Gastrocnemius medialis (tissue), 4 donors: ENCODE results near the gene EPHB2. TPM values are rescaled to one million over a fixed set of nuclear protein-coding genes. Genes with fewer than 3 reads are reported as not detected.
"Not testable (repeated sequence)": the region's sequence is repeated elsewhere in the genome, so short reads cannot be mapped to it uniquely, and the experiment has no call there.

ENCODE experiments used
- ATAC-seq, 2 donors: fragments of 150-250 bp; one replicate each; pipeline ENCODE4 v1.9.1; 2016
- DNase-seq, 2 donors: peaks; one replicate each; pipeline ENCODE4 v3.0.0-alpha.2; 2019
- H3K27ac ChIP-seq, 4 donors: fragments of 200-600 bp; sonication (generic); 1 replicate in 1 of 4; 2 replicates in 3 of 4; pipeline ENCODE4 v1.5.1; 2016 to 2018; ENCODE audit warnings: mild to moderate bottlenecking in 2 of 4, moderate library complexity in 1 of 4
- H3K27me3 ChIP-seq, 3 donors: fragments of 200-600 bp; sonication (generic) in 2 of 3; 1 replicate in 1 of 3; 2 replicates in 2 of 3; pipeline versions ENCODE4 v1.5.1 to v1.6.0; 2016 to 2019; ENCODE audit warnings: mild to moderate bottlenecking in 1 of 3, moderate library complexity in 1 of 3
- H3K36me3 ChIP-seq, 2 donors: fragments of 200-600 bp; sonication (generic) in 1 of 2; one replicate each; pipeline ENCODE4 v1.5.1; 2017 to 2018
- H3K4me1 ChIP-seq, 2 donors: fragments of 200-600 bp; sonication (generic) in 1 of 2; one replicate each; pipeline ENCODE4 v1.5.1; 2016 to 2017; ENCODE audit warnings: mild to moderate bottlenecking in 2 of 2
- H3K4me3 ChIP-seq, 4 donors: fragments of 200-600 bp; sonication (generic) in 3 of 4; 1 replicate in 1 of 4; 2 replicates in 3 of 4; pipeline ENCODE4 v1.5.1; 2016 to 2019; ENCODE audit warnings: mild to moderate bottlenecking in 2 of 4
- H3K9me3 ChIP-seq, 3 donors: fragments of 200-600 bp; sonication (generic) in 2 of 3; 1 replicate in 1 of 3; 2 replicates in 2 of 3; pipeline ENCODE4 v1.5.1; 2016 to 2019
- CTCF ChIP-seq, 5 experiments: fragments of 450-650 bp in 3 of 5; fragments of 200-600 bp in 2 of 5; sonication (generic) in 2 of 5; IDR thresholded peaks in 4 of 5; conservative IDR thresholded peaks in 1 of 5; 1 replicate in 4 of 5; 2 replicates in 1 of 5; pipeline ENCODE4 v1.5.1; 2016 to 2019; ENCODE audit warnings: antibody characterized with exemption in 5 of 5, mild to moderate bottlenecking in 3 of 5, moderate library complexity in 3 of 5
- POLR2A ChIP-seq, 2 donors: fragments of 450-650 bp; IDR thresholded peaks; one replicate each; pipeline ENCODE4 v1.6.1; 2017; ENCODE audit warnings: antibody characterized with exemption in 2 of 2, mild to moderate bottlenecking in 2 of 2, moderate library complexity in 2 of 2
- in situ Hi-C, 4 donors: fragments of 200-750 bp; cut with MboI; loops; one replicate each; pipeline versions ENCODE4 v1.15.0 to v1.8.0; 2017; ENCODE audit warnings: low sequenced_read_pairs in 4 of 4
- intact Hi-C: fragments of 100-400 bp; cut with DNase I; formaldehyde crosslinking; loops from one replicate; pipeline ENCODE4 v1.15.1; 2023; ENCODE audit warnings: low total_unique reads
- total RNA-seq, 4 donors: library from RNA; depleted of rRNA; stranded (reverse); fragments of >200 nt; gene quantifications; one replicate each; pipeline versions ENCODE4 v1.1.0 to v1.2.3, GENCODE V29; 2016

Gene EPHB2
- total RNA-seq, 4 donors from 2014 or later: 0.07 to 0.58 (median 0.24) TPM; not detected in 1

GRCh38 chr1:22841142-22841541 lies 130.5 kb downstream of the EPHB2 start:
- in situ Hi-C loops: no loop called here

GRCh38 chr1:22841860-22842281 lies 131.2 kb downstream of the EPHB2 start:
- ATAC-seq: no peak
- peaks cover 0 to 15% (median 8%) of the 10 kb centered on the region in 3 donors for H3K27me3 ChIP-seq
- H3K4me1 ChIP-seq: no peaks in the 10 kb centered on the region
- H3K36me3 ChIP-seq: no peaks in the 10 kb centered on the region
- in situ Hi-C loops: no loop called here
- TF ChIP-seq CTCF (IDR thresholded peaks at IDR 0.05 in 4 of 5, conservative IDR thresholded peaks at IDR 0.05 in 1 of 5) (no peak), POLR2A (IDR thresholded peaks at IDR 0.05) (no peak)
- no peak for DNase-seq
- no peak overlapping the region for H3K27ac ChIP-seq
- intact Hi-C loops: no loop called here
- H3K9me3 ChIP-seq: no peaks in the 10 kb centered on the region
- H3K4me3 ChIP-seq: no peak overlapping the region

More at GRCh38 chr1:22841142-22841541, 130.5 kb downstream of the EPHB2 start:
- ATAC-seq: no peak
- H3K36me3 ChIP-seq: no peaks in the 10 kb centered on the region
- no peaks in the 10 kb centered on the region for H3K4me1 ChIP-seq
- H3K4me3 ChIP-seq: no peak overlapping the region
- H3K27ac ChIP-seq: no peak overlapping the region
- H3K9me3 ChIP-seq: no peaks in the 10 kb centered on the region
- TF ChIP-seq CTCF (IDR thresholded peaks at IDR 0.05 in 4 of 5, conservative IDR thresholded peaks at IDR 0.05 in 1 of 5) (no peak), POLR2A (IDR thresholded peaks at IDR 0.05) (no peak)
- intact Hi-C loops: no loop called here
- no peak for DNase-seq
- peaks cover 0 to 15% (median 8%) of the 10 kb centered on the region in 3 donors for H3K27me3 ChIP-seq

DNA sequence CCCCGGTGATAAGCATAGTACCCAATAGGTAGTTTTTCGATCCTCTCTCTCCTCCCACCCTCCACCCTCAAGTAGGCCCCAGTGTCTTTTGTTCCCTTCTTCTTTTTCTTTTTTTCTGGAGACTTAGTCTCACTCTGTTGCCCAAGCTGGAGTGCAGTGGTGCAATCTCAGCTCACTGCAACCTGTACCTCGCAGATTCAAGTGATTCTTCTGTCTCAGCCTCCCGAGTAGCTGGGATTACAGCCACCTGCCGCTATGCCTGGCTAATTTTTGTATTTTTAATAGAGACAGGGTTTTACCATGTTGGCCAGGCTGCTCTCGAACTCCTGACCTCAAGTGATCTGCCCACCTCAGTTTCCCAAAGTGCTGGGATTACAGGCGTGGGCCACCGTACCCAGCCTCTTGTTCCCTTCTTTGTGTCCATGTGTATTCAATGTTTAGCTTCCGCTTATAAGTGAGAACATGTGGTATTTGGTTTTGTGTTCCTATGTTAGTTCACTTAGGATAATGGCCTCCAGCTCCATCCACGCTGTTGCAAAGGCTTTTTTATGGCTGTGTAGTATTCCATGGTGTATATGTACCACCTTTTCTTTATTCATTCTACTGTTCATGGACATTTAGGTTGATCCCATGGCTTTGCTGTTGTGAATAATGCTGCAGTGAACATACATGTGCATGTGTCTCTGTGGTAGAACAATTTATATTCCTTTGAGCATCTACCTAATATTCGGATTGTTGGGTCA lies 133.0 kb downstream of the EPHB2 start:
- intact Hi-C loops, H3K9me3 ChIP-seq, H3K4me1 ChIP-seq, DNase-seq, ATAC-seq, H3K36me3 ChIP-seq, H3K27ac ChIP-seq, in situ Hi-C loops, H3K4me3 ChIP-seq: not testable (repeated sequence)
- peaks cover 0 to 15% (median 8%) of the 10 kb centered on the region in 3 donors for H3K27me3 ChIP-seq

- in situ Hi-C loops: no loop called here
- Histone ChIP-seq H3K9me3 (no peaks in the 10 kb centered on the region), H3K27ac (no peak overlapping the region), H3K36me3 (no peaks in the 10 kb centered on the region), H3K27me3 (peaks cover 0 to 15% (median 8%) of the 10 kb centered on the region in 3 donors), H3K4me1 (no peaks in the 10 kb centered on the region), H3K4me3 (no peak overlapping the region)
- intact Hi-C loops: no loop called here
- TF ChIP-seq POLR2A (IDR thresholded peaks at IDR 0.05) (no peak), CTCF (IDR thresholded peaks at IDR 0.05 in 4 of 5, conservative IDR thresholded peaks at IDR 0.05 in 1 of 5) (no peak)
- DNase-seq (no peak), ATAC-seq (no peak)
Observed at GRCh38 chr1:22844621-22845020, 134.0 kb downstream of the EPHB2 start.

DNA sequence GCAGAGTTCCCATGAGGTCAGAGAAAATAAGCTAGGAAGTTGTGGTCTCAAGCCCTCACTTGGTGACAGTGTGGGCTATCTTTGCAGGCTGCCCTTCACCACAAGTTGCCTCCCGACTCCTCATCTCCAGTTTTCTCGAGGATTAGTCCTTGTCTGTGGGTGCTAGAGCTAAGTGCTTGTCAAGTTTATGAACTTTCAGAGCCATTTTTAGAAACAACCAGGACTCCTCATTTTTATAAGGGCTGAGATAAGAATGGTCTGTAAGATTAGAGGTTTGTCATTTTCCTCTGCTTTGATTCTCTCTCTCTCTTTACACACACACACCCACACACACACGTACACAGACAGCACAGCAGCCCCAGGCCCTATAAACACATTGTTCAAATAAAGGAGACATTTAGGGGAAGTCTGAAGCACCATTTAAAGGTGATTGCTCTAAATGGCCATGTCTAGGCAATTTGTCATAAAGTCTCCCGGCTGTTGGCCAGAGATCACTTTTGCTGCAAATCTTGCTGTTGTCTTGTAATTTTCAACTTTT lies 134.8 kb downstream of the EPHB2 start:
- no peak overlapping the region for H3K27ac ChIP-seq
- DNase-seq (no peak), ATAC-seq (no peak)
- no peaks in the 10 kb centered on the region for H3K4me1 ChIP-seq
- in situ Hi-C loops: no loop called here
- no peaks in the 10 kb centered on the region for H3K36me3 ChIP-seq
- H3K9me3 ChIP-seq: no peaks in the 10 kb centered on the region
- intact Hi-C loops: no loop called here
- H3K4me3 ChIP-seq: no peak overlapping the region
- no peak for TF ChIP-seq POLR2A (IDR thresholded peaks at IDR 0.05)
- TF ChIP-seq CTCF (IDR thresholded peaks at IDR 0.05 in 4 of 5, conservative IDR thresholded peaks at IDR 0.05 in 1 of 5): no peak
- H3K27me3 ChIP-seq: peaks cover 6 to 15% (median 8%) of the 10 kb centered on the region in 3 donors
